GM12891 (cell line): ENCODE data around the gene MSH6.

ENCODE experiments used
- PAX5 ChIP-seq: IDR thresholded peaks from 2 replicates; pipeline ENCODE4 v1.6.1; 2011; ENCODE audit warnings: low read length, moderate library complexity, mild to moderate bottlenecking; ENCODE audit not compliant: insufficient read depth, severe bottlenecking
- POLR2A ChIP-seq: IDR thresholded peaks from 2 replicates; pipeline ENCODE4 v1.6.1; 2011; ENCODE audit warnings: low read depth, low read length, control low read depth
- POLR2AphosphoS5 ChIP-seq: IDR thresholded peaks from 2 replicates; pipeline ENCODE4 v1.6.1; 2011; ENCODE audit warnings: low read depth, low read length, control low read depth
- POU2F2 ChIP-seq: IDR thresholded peaks from 2 replicates; pipeline ENCODE4 v1.6.1; 2011; ENCODE audit warnings: low read depth, mild to moderate bottlenecking, control low read depth, low read length, moderate library complexity
- TAF1 ChIP-seq: IDR thresholded peaks from 2 replicates; pipeline ENCODE4 v1.6.1; 2011; ENCODE audit warnings: low read depth, low read length, control low read depth

- no peak for TF ChIP-seq POLR2A
- TF ChIP-seq POU2F2 = no peak
- TF ChIP-seq TAF1 = no peak
- TF ChIP-seq POLR2AphosphoS5 = no peak
- TF ChIP-seq PAX5 = no peak
These were observed 20.8 kb downstream of the MSH6 start for GRCh38 chr2:47803770-47804169.
